ENCODE data around the gene RPS21.
"Not testable (repeated sequence)": the region's sequence is repeated elsewhere in the genome, so short reads cannot be mapped to it uniquely, and the experiment has no call there.

The RPS21 gene

GRCh38 chr20:62420846-62421715, 34.2 kb downstream of the RPS21 start:
- TF ChIP-seq CTCF (IDR thresholded peaks at IDR 0.05; ENCODE audit: low read depth, low read length, missing control alignments): no peak
- in situ Hi-C loops (cut with HindIII; ENCODE audit: low sequenced_read_pairs): no loop called here
- H3K4me3 ChIP-seq (ENCODE audit: low read depth, low read length): no peak overlapping the region
- no peak for DNase-seq (ENCODE audit: low read depth)

GRCh38 chr20:62421716-62421990, 34.8 kb downstream of the RPS21 start:
- no peak for TF ChIP-seq CTCF (IDR thresholded peaks at IDR 0.05; ENCODE audit: low read depth, low read length, missing control alignments)
- in situ Hi-C loops (cut with HindIII; ENCODE audit: low sequenced_read_pairs): no loop called here
- H3K4me3 ChIP-seq (ENCODE audit: low read depth, low read length): no peak overlapping the region
- DNase-seq (ENCODE audit: low read depth): no peak

DNA sequence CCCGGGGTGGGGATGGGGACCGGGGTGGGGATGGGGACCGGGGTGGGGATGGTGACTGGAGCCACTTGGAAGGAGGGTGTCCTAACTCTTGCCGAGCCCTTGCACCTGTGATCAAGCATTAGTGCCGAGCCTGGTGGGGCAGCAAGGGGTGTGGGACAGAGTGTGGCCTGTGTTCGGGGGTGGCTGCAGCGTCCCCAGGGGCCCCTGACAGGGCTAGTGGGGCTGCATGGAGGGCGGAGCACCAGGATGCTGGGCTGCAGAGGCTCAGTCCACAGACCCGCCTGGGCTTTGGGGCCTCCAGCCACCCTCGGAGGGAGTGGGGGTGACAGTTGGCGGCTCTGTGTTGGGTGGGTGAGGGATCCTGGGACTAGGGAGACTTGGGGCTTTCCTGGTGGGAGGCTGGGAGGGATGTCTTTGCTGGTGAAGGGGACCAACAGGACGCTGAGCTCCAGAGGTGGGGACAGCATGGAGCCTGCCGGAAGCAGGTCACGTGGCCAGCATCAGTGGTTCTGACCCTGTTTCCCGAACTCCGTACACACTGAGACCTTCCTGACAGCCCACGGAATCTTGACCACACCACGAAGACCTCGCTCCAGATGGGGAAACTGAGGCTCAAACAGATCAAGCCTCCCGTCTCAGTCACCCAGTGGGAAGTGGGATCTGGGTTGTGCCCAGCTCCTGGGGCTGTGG, 35.9 kb downstream of the RPS21 start:
- in situ Hi-C loops (cut with HindIII; ENCODE audit: low sequenced_read_pairs): no loop called here
- DNase-seq (ENCODE audit: low read depth): no peak
- H3K4me3 ChIP-seq (ENCODE audit: low read depth, low read length): no peak overlapping the region
- TF ChIP-seq CTCF (IDR thresholded peaks at IDR 0.05; ENCODE audit: low read depth, low read length, missing control alignments): no peak

DNA sequence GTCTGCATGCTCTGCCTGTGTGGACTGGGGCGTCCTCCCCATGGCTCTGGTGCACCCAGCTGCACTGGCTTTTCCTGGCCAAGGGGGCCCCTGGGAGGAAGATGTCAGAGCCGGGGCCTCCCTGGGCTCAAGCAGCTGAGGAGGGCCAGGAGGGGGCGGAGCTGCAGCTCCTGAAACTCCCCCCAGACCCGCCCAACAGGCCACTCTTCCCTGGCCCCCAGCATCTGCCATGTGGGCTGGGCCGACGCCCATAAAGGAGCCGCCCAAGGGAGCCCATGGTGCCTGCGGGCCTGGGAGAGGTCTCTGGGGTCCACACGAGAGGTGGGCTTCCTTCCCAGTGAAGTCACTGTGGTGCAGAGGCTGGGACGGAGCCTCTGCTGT, 36.4 kb downstream of the RPS21 start:
- no peak overlapping the region for H3K4me3 ChIP-seq (ENCODE audit: low read depth, low read length)
- no peak for TF ChIP-seq CTCF (IDR thresholded peaks at IDR 0.05; ENCODE audit: low read depth, low read length, missing control alignments)
- in situ Hi-C loops (cut with HindIII; ENCODE audit: low sequenced_read_pairs): no loop called here
- no peak for DNase-seq (ENCODE audit: low read depth)

DNA sequence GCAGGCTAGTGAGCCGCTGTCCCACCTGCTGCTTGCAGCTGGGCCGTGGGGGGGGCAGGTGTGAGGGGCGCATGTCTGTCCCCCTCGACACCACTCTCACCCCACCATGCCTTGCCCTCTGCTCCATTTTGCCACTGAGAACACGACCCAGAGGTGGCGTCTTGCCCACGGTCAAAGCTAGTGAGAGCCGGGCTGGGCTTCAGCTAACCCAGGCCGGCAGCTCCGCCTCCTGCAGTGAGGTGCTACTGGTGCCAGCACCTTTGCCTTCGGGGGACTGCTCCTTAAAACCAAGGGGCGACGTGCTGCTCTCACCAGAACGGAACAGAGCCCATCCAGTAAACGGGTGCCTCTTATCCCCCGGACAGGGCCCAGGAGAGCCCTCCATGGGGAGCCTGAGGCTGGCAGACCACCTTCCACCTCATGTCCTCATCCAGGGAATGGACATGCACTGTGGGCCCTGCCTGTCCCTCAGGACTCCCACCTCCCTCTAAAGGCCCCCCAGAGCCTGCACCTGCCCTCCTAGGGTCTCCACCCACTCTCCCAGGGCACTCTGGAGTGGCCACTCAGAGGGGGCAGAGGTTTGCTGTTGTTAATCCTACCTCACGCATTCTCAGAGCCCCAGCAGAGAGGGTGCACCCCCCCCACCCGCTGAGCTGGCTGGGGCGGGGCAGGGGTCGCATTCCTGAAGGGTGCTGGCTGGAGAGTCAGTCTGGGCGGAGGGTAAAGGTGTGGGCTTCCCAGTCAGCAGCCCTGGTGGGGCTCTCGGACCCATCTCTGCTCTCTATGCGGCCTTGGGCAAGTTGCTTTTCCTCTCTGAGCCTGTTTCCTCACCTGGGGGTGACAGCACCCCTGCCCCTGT, 37.6 kb downstream of the RPS21 start:
- TF ChIP-seq CTCF (IDR thresholded peaks at IDR 0.05; ENCODE audit: low read depth, low read length, missing control alignments): no peak
- H3K4me3 ChIP-seq (ENCODE audit: low read depth, low read length): no peak overlapping the region
- no peak for DNase-seq (ENCODE audit: low read depth)
- in situ Hi-C loops (cut with HindIII; ENCODE audit: low sequenced_read_pairs): no loop called here

DNA sequence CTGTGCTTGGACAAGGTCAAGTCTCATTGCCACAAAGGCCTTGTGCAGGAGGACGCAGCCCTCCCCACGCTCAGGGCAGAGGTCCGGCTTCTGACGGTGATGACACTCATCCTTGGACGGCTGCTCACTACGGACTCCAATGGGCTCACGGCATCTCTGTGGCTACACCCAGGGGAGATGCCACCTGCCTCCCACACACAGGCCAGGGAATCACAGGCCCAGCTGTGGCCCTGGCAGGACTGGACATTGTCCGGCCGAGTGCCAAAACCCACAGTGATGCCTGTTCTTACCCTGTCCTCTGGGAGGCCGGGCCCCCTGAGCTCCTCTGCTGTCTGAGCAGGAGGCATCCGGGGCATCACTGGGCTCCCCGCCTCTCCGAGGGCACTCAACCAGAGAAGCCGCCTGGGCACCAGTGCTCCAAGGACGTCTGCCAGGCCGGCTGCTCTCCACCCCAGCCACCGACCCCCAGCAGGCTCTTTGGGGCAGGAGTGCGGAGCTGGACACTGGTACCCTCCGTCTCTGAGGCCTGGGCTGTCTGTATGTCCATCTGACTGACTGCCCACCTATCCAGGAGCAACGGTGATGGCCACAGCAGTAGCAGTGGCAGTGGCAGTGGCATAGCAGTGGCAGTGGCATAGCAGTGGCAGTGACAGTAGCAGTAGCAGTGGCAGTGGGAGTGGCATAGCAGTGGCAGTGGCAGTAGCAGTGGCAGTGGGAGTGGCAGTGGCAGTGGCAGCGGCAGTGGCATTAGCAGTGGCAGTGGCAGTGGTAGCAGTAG, 38.6 kb downstream of the RPS21 start:
- in situ Hi-C loops (cut with HindIII; ENCODE audit: low sequenced_read_pairs): no loop called here
- TF ChIP-seq CTCF (IDR thresholded peaks at IDR 0.05; ENCODE audit: low read depth, low read length, missing control alignments): no peak

DNA sequence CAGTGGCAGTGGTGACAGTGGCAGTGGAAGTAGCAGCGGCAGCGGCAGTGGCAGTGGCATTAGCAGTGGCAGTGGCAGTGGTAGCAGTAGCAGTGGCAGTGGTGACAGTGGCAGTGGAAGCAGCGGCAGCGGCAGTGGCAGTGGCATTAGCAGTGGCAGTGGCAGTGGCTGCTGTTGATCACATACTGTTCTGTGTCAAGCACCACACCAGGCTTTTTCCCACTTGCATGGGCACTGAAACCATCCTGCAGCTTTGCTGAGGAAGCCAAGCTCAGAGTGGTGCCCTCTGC, 39.1 kb downstream of the RPS21 start:
- DNase-seq (ENCODE audit: low read depth); in situ Hi-C loops (cut with HindIII; ENCODE audit: low sequenced_read_pairs); H3K4me3 ChIP-seq (ENCODE audit: low read depth, low read length): not testable (repeated sequence)

More for the DNA sequence above, 38.6 kb downstream of the RPS21 start:
- DNase-seq (ENCODE audit: low read depth): no peak
- no peak overlapping the region for H3K4me3 ChIP-seq (ENCODE audit: low read depth, low read length)
